DMS53 (cell line): ENCODE results near the gene CCDC57.
"Not testable (repeated sequence)": the region's sequence is repeated elsewhere in the genome, so short reads cannot be mapped to it uniquely, and the experiment has no call there.

Source experiments
- DNase-seq: peaks from one replicate; lab custom pipeline; 2025; lab: John Stamatoyannopoulos, UW

CCDC57 gene

DNA sequence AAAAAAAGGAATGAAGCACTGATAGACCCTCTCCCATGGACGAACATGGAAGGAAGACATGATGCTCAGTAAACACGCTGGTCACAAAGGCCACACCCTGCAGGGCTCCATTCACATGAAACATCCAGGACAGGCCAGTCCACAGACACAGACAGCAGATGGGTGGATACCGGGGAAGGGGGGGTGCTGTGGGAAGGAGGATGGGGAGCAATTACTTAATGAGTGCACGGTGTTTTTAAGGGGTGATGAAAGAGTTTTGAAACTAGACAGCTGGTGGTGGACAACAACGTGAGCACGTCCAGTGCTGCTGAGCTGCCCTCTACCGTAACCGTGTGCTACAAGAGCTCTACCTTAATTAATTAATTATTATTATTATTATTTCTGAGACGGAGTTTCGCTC, 10.2 kb upstream of the CCDC57 start:
- no peak for DNase-seq

DNA sequence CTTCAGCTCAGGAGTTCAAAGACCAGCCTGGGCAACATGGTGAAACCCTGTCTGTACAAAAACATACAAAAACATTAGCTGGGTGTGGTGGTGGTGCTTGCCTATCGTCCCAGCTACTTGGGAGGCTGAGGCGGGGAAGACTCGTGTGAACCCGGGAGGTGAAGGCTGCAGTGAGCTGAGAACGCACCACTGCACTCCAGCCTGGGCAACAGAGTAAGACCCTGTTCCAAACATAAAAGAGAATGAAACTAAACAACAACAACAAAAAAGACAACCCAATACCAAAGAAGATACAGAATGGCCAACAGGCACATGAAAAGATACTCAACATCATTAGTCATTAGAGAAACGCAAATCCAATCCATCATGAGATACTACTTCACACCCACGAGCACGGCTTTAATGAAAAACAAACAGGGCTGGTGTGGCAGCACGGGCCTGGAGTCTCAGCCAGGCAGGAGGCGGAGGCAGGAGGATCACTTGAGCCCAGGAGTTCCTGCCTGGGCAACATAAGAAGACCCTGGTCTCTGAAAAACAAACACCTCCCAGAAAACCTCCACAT, 8.8 kb upstream of the CCDC57 start:
- DNase-seq = no peak

DNA sequence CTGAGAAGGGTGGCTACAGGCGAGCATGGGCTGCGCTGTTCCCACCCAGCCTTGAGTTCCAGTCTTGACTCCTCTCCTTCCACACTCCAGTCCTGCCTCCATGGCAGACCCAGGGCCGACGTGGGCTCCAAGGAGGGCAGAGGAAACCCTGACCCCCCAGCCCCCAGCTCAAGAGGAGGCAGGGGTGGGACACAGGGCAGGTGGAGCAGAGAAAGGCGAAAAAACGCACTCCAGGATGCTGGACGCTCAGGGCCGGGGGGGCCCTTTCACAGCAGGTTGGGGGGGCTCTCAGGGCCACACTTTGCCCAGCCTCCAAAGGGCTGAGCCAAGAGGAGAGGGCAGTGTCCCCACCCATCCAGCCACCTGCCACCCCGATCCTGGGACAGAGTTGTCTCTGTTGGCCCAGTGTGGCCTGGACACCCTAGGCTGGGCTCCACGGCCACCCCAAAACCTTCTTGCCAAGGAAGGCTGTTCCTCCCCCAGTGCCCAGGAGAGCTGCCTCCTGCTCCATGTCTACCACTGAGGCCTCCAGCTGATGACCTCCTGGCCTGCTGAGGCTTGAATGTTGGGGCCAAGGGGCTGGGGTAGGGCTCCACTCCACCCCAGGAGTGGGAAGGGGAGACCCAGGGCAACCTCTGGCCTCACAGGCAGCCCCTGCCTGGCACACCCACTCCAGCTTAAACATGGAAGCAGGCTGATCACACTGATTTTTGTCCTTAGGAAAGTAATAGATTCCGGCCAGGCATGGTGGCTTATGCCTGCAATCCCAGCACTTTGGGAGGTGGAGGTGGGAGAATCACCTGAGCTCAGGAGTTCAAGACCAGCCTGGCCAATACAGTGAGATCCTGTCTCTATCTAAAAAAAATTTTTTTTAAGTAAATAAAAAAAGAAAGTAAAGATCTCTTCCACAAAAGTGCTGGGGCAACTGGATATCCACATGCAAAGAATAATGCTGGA, 7.4 kb upstream of the CCDC57 start:
- no peak for DNase-seq

DNA sequence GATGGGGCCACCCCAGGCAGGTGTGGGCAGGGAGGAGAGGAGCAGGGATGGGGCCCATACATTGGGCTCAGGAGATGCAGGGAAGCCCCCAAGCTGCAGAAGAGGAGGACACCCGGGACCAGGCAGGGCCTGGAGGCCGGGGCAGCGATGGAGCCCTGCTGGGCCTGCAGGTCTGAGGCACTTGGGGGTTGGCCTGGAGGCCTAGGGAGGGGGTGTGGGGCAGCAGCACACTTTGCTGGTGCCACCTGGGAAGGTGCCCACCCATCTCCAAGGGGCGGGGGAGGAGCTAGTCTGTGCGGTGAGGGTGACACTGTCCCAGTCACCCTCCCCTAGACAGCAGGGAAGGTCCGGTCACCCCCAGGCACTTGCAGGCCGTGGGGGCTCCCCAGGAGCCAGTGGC, 6.4 kb upstream of the CCDC57 start:
- DNase-seq = no peak

DNA sequence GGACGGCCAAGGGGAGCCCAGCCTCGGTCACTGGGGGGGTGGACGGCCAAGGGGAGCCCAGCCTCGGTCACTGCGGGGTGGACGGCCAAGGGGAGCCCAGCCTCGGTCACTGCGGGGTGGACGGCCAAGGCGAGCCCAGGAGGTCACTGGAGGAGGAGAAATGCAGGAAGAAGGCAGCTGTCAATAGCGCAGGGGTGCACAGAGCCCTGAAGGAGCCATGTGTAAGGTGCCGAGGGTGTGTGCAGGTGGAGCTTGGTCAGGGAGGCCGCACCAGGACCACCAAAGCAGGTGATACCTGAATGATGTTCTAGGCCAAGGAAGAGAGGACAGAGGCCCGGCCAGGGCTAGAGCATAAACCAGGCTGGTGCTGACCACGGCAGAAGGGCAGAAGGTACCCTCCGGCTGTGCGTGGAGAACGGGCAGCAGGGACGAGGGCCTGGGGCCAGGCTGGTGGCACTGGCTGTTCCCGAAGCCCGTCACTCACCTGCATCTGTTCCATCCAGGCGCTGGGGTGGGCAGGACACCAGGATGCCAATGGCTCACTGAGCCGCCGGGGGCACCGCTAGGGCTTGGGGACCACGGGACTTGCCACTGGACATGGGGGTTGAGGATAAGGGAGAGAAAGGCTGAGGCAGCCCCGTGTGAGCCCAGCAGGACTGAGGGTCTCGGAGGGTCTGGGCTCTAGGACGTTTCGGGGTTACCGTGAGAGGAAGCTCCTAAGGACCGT, 5.9 kb upstream of the CCDC57 start:
- no peak for DNase-seq

DNA sequence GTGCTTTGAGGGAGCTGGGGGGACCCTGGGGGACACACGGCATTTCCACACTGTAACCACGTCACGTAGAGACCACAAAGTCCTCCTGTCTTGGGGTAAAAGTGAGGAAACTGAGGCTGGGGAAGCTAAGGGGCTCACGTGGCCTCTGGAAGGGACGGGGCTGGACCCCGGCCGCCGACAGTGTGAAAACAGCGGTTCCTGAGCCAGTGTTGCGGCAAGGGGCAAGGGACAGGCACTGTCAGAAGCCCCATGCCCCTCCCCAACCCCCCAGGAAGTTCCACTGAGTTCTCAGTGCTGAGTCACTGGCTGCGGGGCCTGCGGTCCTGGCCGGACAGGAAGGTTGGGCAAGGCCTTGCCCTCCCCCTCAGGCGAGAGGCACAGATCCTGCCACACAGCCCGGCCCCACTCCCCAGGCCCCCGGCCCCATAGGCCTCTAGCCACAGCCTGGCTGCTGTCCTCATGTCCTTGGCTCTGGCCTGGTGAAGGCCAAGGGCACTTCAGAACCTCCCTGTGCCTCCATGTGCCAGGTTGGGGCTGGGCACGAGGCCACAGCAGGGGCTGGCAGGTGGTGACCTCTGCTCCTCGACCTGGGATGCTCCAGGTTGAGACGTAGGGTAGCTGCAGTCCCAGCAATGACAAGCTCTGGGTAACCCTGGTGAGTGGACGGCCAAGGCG, 5.0 kb upstream of the CCDC57 start:
- DNase-seq = peak; percentile 44

DNA sequence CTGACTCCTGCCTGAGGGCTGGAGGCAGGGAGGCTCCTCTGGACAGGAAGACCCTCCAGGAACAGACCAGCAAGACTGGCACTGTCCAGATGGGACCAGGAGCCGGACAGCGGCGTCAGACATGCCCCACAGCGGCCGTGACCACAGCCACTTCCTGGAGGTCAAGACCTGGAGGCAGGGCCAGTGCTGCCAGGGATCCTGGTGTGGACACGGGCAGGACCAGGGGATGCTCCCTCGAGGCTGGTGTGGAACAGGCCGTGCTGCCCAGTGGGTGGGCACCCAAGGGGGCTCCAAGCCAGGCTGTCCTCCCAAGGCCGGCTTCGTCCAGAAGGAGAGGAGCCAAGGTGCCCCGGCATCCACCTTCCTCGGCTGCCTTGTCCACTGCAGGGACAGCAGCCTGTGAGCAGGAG, 4.5 kb upstream of the CCDC57 start:
- no peak for DNase-seq

DNA sequence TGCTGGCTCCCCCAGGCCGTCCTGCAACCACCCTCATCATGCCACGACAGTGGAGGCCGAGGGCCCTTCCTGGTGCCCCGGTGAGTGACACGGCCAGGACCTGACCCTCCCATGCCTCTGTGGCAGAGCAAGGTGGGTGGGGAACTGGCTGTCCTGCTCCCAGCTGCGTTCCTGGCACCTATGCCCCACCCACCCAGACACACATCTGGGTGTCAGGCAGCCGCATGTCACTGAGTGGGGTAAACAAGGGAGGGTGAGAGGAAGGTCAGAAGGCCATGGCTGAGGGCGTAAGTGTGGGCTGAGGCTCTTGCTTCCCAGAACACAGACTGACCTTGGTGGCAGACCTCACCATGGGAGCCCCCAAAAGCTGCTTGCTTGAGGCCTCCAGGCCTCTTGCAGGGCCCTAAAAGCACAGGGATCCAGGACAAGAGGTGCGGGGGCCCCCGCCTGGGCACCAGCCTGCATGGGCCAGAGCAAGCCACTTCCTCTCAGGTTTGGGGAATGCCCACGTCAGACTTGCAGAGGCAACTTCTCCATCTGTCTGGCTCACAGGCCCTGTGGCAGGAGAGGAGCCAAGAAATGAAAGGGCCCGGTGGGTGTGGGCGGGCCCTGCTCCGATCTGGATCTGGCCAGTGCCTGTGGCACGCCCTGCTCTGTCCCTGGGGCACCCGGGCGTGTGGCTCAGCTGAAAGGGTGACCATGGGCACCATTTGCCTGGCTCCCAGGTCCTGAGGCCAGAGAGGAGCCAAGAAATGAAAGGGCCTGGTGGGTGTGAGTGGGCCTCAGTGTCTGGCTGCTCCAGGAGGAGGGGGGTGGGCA, 3.9 kb upstream of the CCDC57 start:
- peak; percentile 48 for DNase-seq

DNA sequence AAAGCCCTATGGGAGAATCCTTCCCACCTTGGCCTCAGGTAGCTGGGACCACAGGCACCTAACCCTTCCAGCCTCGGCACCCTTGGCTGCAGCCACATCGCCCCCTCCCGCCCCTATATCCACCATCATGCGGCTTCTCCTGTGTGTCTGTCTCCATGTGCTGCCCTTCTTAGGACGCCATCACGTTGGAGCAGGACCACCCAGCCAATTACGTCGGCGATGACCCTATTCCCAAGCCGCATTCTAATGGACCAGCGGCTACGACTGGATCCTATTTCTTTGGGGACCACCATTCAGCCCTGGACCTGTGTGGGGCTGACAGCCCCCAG, 3.3 kb upstream of the CCDC57 start:
- no peak for DNase-seq

DNA sequence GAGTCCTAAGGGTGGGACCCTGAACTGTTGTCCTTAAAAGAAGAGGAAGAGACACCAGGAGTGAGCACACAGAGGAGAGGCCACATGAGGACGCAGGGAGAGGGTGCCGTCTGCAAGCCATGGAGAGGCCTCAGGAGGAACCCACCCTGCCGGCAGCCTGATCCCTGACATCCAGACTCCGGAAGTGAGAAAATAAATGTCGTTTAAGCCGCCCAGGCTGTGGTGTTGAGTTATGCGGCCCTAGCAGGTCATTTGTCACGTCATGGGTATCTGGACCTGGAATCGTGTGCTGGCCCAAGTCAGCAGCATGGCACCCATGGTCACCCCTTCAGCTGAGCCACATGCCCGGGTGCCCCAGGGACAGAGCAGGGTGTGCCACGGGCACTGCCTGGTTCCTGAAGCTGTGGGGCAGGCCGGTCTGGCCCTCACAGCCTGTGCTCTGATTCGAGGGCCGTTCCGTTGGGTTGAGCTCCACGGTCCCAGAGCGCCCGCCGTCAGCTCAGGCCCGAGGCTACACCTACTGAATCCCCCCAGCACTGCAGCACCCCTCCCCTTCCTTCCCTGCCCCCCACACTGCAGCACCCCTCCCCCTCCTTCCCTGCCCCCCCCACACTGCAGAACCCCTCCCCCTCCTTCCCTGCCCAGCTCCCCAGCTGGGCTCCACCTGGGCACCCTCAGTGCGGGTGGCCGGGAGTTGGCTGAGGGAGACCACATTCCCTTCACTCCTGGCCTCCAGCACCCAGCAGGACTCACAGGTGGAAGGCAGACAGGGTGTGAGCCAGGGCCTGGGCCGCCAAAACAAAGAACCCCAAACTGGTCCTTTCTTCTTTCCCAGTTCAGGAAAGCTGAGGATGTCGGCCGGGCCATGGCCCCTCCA, 2.7 kb upstream of the CCDC57 start:
- DNase-seq = peak; percentile 73

DNA sequence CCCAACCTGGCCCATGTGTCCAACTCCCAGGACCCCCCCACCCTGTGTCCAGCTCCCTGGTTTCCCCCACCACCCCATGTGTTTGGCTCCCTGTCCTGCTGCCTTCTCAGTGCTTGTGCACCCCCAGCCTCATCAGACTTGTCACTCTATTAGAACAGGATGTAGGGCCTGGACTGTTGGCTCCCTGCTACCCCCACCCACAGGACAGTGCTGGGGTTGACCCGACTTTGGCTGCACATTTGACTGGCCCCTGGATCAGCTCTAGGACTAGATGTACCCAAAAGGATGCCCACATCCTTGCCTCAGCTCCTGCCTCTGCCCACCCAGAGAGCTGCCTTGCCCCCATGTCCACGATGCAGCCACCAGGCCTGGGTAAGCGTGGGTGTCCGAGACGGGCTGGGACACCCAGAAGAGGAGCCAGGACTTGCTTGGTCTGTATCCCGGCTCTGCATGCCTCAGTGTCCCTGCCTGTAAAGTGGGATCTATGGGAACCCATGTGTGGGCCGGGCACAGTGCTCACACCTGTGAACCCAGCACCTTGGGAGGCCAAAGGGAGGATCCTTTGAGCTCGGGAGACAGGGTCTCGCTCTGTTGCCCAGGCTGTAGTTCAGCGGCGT, 1.5 kb upstream of the CCDC57 start:
- DNase-seq = peak; percentile 34

DNA sequence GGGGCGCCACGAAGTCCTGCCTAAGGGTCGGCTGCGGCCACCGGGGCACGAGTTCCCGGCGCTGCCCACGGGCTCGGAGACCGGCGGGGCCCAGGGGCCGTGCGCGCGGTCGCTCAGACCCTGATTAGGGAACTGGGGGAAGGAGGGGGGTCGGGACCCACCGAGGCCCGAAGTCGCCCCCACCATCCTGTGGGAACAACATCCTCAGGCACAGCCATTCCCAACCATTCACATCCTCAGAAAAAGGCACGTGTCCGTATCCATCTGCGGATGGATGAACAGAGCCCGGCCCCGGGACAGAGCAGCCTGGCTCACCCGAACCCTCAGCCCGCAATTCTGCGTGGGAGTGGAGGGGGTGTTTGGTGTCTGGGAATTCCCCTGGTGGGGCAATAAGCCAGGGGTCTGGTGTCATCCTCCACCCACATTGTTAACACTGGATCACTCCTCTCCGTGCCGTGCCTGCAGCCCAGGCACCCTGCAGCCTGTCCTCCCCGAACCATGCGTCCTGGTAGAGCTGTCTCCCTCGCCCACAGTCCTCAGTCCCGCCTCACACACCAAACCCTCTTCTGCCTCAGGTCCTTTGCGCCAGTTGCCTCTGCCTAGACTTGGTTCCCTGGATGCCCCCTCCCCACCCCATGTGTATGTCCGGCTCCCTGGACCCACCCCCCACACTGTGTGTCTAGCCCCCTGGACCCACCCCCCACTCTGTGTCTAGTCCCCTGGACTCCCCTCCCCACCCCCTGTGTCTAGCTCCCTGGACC, 789 bp upstream of the CCDC57 start:
- DNase-seq = peak; percentile 90

DNA sequence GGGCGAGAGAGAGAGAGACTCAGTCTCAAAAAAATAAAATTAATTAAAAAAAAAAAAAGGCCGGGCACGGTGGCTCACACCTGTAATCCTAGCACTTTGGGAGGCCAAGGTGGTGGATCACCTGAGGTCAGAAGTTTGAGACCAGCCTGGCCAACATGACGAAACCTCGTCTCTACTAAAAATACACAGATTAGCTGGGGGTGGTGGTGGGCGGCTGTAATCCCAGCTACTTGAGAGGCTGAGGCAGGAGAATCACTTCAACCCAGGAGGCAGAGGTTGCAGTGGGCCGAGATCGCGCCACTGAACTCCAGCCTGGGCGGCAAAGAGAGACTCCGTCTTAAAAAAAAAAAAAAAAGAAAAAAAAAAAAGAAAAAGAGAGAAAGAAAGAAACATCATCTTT, 2.0 kb downstream of the CCDC57 start:
- DNase-seq = not testable (repeated sequence)

DNA sequence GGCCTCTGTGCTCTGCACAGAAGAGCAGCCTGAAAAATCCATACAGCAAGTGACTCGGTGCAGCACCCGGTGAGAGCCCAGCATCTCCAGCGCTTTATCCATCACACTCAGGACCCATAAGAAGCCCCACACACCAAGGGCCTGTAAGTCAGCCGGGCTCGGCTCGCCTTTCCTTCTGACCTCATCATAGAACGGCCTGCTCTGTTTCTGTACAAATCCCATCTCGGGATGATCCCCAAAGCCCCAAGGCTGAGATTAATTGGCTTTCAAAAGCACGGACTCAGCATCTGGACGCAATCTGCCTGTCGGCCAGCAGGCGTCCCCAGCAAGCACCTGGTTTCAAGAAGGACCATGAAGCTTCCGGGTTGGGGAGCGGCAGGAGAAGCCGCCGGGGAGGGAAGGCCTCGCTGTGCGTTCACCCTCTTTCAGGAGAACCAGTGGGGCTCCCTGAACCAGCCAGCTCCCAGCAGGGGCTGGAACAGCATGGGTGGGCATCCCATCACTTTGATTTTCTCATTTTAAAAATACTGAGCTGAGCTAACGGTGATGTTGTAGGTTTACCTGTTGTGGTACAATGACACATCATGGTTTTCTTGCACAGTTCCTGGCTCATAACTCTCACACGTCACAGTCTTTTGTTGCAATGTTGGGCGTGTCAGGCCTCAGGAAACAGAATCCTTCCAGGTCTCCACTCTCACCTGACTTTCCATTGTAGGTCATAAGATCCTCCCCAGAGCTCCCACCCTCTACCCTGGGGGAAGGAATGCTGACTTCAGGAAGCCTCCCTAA, 6.7 kb downstream of the CCDC57 start:
- DNase-seq = peak; percentile 98

DNA sequence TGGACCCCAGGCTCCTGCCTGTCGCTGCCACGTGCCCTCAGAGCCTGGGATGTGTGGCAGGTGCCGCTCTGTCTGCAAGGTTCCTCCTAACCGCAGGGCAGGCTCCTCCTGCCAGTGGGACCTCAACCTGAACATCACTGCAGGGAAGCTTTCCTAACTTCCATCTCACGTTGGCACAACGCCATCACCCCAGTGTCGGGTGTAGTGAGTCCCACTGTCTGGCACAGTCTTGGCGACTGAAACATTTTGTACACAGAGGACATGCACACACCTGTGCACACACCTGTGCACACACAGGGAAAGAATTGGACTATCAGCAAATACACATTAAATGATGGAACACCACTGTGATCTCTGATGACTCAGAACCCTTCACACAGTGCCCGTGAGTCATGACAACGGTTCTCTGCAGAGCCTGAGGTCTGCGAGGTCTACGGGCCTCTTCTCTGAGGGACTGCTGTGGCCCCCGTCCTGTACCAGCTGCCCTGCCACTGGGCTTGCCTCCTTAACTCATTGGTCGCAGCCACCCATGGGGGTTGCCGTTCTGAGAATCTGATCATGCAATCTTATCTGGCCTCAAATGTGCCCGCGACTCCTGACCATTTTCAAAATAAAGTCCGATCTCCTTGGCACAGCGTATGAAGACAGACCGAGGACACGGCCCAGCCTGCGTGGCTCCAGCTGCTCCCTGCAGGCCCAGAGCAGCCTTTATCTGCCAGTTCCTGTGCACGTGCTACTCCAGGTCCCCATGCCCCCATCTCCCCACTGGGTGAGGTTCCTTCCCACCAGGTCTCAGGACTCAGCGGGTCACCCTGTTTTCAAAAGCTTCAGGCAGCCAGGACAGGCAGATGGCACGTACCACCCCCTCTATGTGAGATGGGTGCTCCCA, 7.6 kb downstream of the CCDC57 start:
- peak; percentile 98 for DNase-seq

DNA sequence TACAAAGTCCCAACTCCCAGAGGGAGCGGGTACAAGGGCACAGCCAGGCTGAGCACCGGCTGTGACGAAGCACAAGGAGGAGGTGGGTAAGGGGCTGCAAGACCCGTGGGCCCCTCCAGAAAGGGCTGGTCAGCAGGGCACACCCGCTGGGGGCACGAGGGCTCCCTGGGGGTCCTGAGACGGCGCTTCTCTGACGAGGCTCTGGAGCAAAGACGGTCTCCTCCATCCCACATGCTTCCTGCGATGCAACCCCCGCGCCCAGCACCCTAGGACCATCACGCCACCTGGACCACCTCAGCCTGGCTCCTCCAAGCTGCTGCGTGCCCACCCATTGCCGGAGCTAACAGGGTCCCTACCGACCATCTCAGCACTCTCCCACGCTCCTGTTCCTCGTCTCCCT, 8.7 kb downstream of the CCDC57 start:
- DNase-seq = no peak

DNA sequence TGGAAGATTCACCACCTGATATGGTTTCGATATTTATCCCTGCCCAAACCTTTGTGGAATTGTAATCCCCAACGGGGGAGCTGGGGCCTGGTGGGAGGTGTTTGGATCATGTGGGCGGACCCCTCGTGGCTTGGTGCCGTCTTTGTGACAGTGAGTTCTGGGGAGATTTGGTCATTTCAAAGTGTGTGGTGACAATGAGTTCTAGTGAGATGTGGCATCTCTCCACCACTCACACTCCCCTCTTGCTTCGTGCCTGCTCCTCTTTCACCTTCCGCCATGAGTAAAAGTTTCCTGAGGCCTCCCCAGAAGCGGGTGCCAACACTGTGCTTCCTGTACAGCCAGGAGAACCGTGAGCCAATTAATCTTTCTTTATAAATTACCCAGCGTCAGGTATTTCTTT, 9.7 kb downstream of the CCDC57 start:
- DNase-seq = no peak

DNA sequence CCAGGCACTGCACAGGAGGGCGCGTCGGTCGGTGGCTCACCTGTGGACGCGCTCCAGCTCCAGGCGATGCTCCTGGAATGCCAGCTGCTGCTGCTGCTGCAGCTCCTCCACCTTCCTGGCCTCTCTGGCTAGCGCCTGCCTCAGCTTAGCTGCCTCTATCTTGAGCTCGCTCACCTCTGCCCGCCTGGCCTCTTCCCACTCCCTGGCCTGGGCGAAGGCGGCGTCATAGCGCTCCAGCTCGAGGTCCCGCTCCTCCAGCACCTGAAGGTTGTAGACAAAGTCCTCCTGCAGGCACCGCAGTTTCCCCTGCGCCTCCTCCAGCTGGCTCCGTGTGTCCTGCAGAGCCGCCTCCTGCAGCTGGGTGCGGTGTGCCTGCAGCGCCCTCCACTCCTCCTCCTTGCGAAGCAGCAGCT, 11.1 kb downstream of the CCDC57 start:
- peak; percentile 95 for DNase-seq
